Measurements from ENCODE around the gene F2.

DNA sequence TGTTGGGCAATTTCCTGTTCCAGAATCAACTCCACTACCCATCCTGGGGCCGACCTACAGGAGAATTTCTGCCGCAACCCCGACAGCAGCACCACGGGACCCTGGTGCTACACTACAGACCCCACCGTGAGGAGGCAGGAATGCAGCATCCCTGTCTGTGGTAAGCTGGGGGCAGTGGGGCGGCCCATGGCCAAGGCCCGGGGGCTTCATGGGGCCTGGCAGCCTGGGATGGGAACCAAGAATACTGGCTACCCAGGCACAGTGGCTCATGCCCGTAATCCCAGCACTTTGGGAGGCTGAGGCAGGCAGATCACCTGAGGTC, 4.3 kb downstream of the F2 start:
- TF ChIP-seq, protein P1, sequence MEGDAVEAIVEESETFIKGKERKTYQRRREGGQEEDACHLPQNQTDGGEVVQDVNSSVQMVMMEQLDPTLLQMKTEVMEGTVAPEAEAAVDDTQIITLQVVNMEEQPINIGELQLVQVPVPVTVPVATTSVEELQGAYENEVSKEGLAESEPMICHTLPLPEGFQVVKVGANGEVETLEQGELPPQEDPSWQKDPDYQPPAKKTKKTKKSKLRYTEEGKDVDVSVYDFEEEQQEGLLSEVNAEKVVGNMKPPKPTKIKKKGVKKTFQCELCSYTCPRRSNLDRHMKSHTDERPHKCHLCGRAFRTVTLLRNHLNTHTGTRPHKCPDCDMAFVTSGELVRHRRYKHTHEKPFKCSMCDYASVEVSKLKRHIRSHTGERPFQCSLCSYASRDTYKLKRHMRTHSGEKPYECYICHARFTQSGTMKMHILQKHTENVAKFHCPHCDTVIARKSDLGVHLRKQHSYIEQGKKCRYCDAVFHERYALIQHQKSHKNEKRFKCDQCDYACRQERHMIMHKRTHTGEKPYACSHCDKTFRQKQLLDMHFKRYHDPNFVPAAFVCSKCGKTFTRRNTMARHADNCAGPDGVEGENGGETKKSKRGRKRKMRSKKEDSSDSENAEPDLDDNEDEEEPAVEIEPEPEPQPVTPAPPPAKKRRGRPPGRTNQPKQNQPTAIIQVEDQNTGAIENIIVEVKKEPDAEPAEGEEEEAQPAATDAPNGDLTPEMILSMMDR (IDR thresholded peaks at IDR 0.05) = no peak
- TF ChIP-seq EZH2 (IDR thresholded peaks at IDR 0.05; ENCODE audit: borderline replicate concordance, insufficient read depth, low read depth, low read length, poor library complexity, severe bottlenecking) = no peak

Data from B cell (primary cell).